ENCODE results near the gene ZNRF4.

GRCh38 chr19:5420953-5421352 is 34.3 kb upstream of the ZNRF4 start:
- TF ChIP-seq POLR2A (IDR thresholded peaks at IDR 0.05; ENCODE audit: low read depth, low read length) = no peak
- no peak for TF ChIP-seq TAF1 (IDR thresholded peaks at IDR 0.05; ENCODE audit: borderline replicate concordance, low read depth, low read length)
- no peak for TF ChIP-seq POLR2AphosphoS5 (IDR thresholded peaks at IDR 0.05; ENCODE audit: low read depth, low read length)
